ENCODE measurements around the gene UBE2E2. TPM values are rescaled to one million over a fixed set of nuclear protein-coding genes. Genes with fewer than 3 reads are reported as not detected.

UBE2E2 gene
- total RNA-seq, 2 experiments from 2014 or later: 16.5 to 23.2 TPM

- ATAC-seq: no peak
- peaks cover 16% of the 10 kb centered on the region for H3K9me3 Mint-ChIP-seq
- no peak overlapping the region for H3K27ac Mint-ChIP-seq
- H3K36me3 Mint-ChIP-seq (ENCODE audit: low read depth): peaks cover 3% of the 10 kb centered on the region
- H3K4me3 Mint-ChIP-seq: no peak overlapping the region
- ChIA-PET POLR2A (no interaction called here), CTCF (no interaction called here)
- intact Hi-C loops (cut with micrococcal nuclease): no loop called here
- H3K27me3 Mint-ChIP-seq: no peaks in the 10 kb centered on the region
- DNase-seq: no peak
- H3K4me1 Mint-ChIP-seq (ENCODE audit: low read depth): no peaks in the 10 kb centered on the region
- no peak for TF ChIP-seq CTCF (IDR thresholded peaks at IDR 0.05)
These were observed 283.9 kb downstream of the UBE2E2 start for GRCh38 chr3:23487015-23487414.

GRCh38 chr3:23488618-23489017 is 285.5 kb downstream of the UBE2E2 start:
- POLR2A ChIA-PET: no interaction called here
- CTCF ChIA-PET: no interaction called here
- H3K36me3 Mint-ChIP-seq (ENCODE audit: low read depth): peaks cover 3% of the 10 kb centered on the region

GRCh38 chr3:23489300-23490158 is 286.4 kb downstream of the UBE2E2 start:
- no peak for TF ChIP-seq CTCF (IDR thresholded peaks at IDR 0.05)
- ChIA-PET POLR2A (no interaction called here), CTCF (no interaction called here)
- DNase-seq: no peak
- Mint-ChIP-seq H3K4me1 (ENCODE audit: low read depth) (no peaks in the 10 kb centered on the region), H3K27me3 (no peaks in the 10 kb centered on the region), H3K27ac (no peak overlapping the region), H3K9me3 (peaks cover 10% of the 10 kb centered on the region), H3K4me3 (no peak overlapping the region), H3K36me3 (ENCODE audit: low read depth) (peaks cover under 1% of the 10 kb centered on the region)
- no peak for ATAC-seq
- intact Hi-C loops (cut with micrococcal nuclease): no loop called here

More at GRCh38 chr3:23488618-23489017, 285.5 kb downstream of the UBE2E2 start:
- intact Hi-C loops (cut with micrococcal nuclease): no loop called here
- TF ChIP-seq CTCF (IDR thresholded peaks at IDR 0.05): no peak
- ATAC-seq (no peak), DNase-seq (no peak)
- Mint-ChIP-seq H3K27me3 (no peaks in the 10 kb centered on the region), H3K4me3 (no peak overlapping the region), H3K27ac (no peak overlapping the region), H3K4me1 (ENCODE audit: low read depth) (no peaks in the 10 kb centered on the region), H3K9me3 (peaks cover 16% of the 10 kb centered on the region)

- H3K9me3 Mint-ChIP-seq: peaks cover 6% of the 10 kb centered on the region
- no peak for TF ChIP-seq CTCF (IDR thresholded peaks at IDR 0.05)
- ATAC-seq (no peak), DNase-seq (no peak)
- no peaks in the 10 kb centered on the region for H3K27me3 Mint-ChIP-seq
- no peaks in the 10 kb centered on the region for H3K4me1 Mint-ChIP-seq (ENCODE audit: low read depth)
- POLR2A ChIA-PET: no interaction called here
- intact Hi-C loops (cut with micrococcal nuclease): no loop called here
- H3K4me3 Mint-ChIP-seq: no peak overlapping the region
- no peaks in the 10 kb centered on the region for H3K36me3 Mint-ChIP-seq (ENCODE audit: low read depth)
- CTCF ChIA-PET: no interaction called here
- H3K27ac Mint-ChIP-seq: no peak overlapping the region
These were observed 287.3 kb downstream of the UBE2E2 start for GRCh38 chr3:23490459-23490858.

GRCh38 chr3:23492057-23492456 is 288.9 kb downstream of the UBE2E2 start:
- DNase-seq (no peak), ATAC-seq (no peak)
- ChIA-PET POLR2A (no interaction called here), CTCF (no interaction called here)
- H3K27ac Mint-ChIP-seq: no peak overlapping the region
- intact Hi-C loops (cut with micrococcal nuclease): no loop called here
- no peaks in the 10 kb centered on the region for H3K4me1 Mint-ChIP-seq (ENCODE audit: low read depth)
- H3K27me3 Mint-ChIP-seq: no peaks in the 10 kb centered on the region
- no peak for TF ChIP-seq CTCF (IDR thresholded peaks at IDR 0.05)
- H3K36me3 Mint-ChIP-seq (ENCODE audit: low read depth): no peaks in the 10 kb centered on the region
- no peaks in the 10 kb centered on the region for H3K9me3 Mint-ChIP-seq
- no peak overlapping the region for H3K4me3 Mint-ChIP-seq
